ENCODE data around the gene PLS3. TPM values are rescaled to one million over a fixed set of nuclear protein-coding genes. Genes with fewer than 3 reads are reported as not detected.

Gene PLS3
- total RNA-seq, 1 donor from 2014 or later: 122 TPM

DNA sequence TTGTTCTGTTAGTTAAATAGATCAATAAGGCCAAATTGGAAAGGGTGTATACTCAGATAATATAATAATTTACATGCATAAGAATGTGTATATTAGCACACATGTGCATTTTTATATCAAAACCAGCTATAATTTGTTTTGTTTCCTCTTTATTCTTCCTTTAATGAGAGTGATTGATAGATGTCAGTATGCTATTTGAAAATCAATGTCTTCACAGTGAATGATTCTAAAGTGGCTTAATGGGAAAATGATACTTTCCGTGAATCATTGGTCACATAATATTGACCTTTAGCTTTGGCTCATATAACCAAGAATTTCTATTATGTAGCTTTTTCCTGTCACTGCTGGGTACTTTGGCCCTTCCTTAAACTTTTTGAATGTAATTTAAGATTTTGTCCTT is 48.6 kb downstream of the PLS3 start:
- Mint-ChIP-seq H3K36me3 (ENCODE audit: low read depth, unreplicated experiment) (no peaks in the 10 kb centered on the region), H3K9me3 (ENCODE audit: unreplicated experiment) (no peaks in the 10 kb centered on the region), H3K4me1 (ENCODE audit: unreplicated experiment) (no peaks in the 10 kb centered on the region), H3K4me3 (ENCODE audit: unreplicated experiment) (no peak overlapping the region), H3K27me3 (ENCODE audit: unreplicated experiment) (no peaks in the 10 kb centered on the region), H3K27ac (ENCODE audit: unreplicated experiment) (no peak overlapping the region)
- no peak for DNase-seq (ENCODE audit: low spot score)
- TF ChIP-seq, protein P1, sequence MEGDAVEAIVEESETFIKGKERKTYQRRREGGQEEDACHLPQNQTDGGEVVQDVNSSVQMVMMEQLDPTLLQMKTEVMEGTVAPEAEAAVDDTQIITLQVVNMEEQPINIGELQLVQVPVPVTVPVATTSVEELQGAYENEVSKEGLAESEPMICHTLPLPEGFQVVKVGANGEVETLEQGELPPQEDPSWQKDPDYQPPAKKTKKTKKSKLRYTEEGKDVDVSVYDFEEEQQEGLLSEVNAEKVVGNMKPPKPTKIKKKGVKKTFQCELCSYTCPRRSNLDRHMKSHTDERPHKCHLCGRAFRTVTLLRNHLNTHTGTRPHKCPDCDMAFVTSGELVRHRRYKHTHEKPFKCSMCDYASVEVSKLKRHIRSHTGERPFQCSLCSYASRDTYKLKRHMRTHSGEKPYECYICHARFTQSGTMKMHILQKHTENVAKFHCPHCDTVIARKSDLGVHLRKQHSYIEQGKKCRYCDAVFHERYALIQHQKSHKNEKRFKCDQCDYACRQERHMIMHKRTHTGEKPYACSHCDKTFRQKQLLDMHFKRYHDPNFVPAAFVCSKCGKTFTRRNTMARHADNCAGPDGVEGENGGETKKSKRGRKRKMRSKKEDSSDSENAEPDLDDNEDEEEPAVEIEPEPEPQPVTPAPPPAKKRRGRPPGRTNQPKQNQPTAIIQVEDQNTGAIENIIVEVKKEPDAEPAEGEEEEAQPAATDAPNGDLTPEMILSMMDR (IDR thresholded peaks at IDR 0.05; ENCODE audit: unreplicated experiment): no peak

DNA sequence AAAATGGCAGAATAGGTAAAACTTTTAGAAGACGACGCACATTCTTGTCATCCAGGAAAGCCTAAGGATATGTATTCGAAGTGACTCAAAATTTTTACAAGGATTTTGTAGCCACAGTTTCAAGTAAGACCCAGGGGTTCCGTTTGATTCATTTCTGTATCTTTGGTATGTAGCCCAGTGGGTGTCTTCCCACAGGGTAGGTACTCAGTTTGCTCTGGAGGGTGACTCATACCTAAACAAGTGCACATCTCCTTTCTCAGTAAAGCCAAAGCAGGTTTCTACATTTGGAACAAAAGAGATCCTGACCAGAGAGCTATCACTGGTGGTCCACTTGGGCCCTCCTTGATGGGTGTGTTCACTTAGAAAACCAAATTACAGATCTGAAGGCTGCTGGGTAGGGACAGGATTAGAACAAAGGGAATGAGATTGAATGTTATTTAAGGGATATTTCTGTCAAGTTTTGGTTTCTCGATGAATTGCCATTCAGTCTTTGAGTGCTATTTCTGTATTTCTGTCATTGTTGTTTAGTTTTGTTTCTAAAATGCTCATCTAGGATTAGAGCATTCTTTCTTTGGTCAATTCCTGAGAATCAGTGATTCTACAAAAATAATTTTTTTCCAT is 56.1 kb downstream of the PLS3 start:
- TF ChIP-seq, protein P1 (IDR thresholded peaks at IDR 0.05; ENCODE audit: unreplicated experiment): no peak
- no peaks in the 10 kb centered on the region for H3K27me3 Mint-ChIP-seq (ENCODE audit: unreplicated experiment)
- DNase-seq (ENCODE audit: low spot score): no peak
- peak overlapping the region; percentile 23 for H3K27ac Mint-ChIP-seq (ENCODE audit: unreplicated experiment)
- no peaks in the 10 kb centered on the region for H3K36me3 Mint-ChIP-seq (ENCODE audit: low read depth, unreplicated experiment)
- peaks cover 9% of the 10 kb centered on the region for H3K4me1 Mint-ChIP-seq (ENCODE audit: unreplicated experiment)
- H3K9me3 Mint-ChIP-seq (ENCODE audit: unreplicated experiment): no peaks in the 10 kb centered on the region
- no peak overlapping the region for H3K4me3 Mint-ChIP-seq (ENCODE audit: unreplicated experiment)

- H3K27me3 Mint-ChIP-seq (ENCODE audit: unreplicated experiment): no peaks in the 10 kb centered on the region
- no peak overlapping the region for H3K4me3 Mint-ChIP-seq (ENCODE audit: unreplicated experiment)
- H3K36me3 Mint-ChIP-seq (ENCODE audit: low read depth, unreplicated experiment): no peaks in the 10 kb centered on the region
- H3K27ac Mint-ChIP-seq (ENCODE audit: unreplicated experiment): no peak overlapping the region
- H3K4me1 Mint-ChIP-seq (ENCODE audit: unreplicated experiment): peaks cover 6% of the 10 kb centered on the region
- H3K9me3 Mint-ChIP-seq (ENCODE audit: unreplicated experiment): no peaks in the 10 kb centered on the region
- DNase-seq (ENCODE audit: low spot score): no peak
- TF ChIP-seq, protein P1 (IDR thresholded peaks at IDR 0.05; ENCODE audit: unreplicated experiment): no peak
Measured at GRCh38 chrX:115622534-115622933, 61.6 kb downstream of the PLS3 start.

DNA sequence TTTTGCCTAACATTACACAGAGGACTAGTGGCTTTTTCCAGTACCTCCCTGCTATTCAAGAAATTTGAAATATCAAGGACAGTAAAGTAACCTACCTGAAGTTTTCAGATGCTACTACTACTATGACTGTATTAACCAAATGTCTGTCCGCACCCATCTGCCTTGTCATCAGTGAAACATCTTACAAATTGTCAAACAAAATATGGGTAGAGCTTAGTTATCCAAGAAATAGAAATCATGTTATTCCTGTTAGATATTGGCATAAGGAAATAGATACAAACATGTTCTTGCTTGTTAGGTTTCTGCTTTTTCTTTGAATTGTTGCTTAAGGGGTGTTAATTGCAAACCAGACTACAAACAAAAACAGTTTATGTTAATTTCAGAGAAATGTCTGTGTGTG is 63.9 kb downstream of the PLS3 start:
- H3K36me3 Mint-ChIP-seq (ENCODE audit: low read depth, unreplicated experiment): no peaks in the 10 kb centered on the region
- H3K9me3 Mint-ChIP-seq (ENCODE audit: unreplicated experiment): no peaks in the 10 kb centered on the region
- no peaks in the 10 kb centered on the region for H3K27me3 Mint-ChIP-seq (ENCODE audit: unreplicated experiment)
- DNase-seq (ENCODE audit: low spot score): no peak
- H3K4me3 Mint-ChIP-seq (ENCODE audit: unreplicated experiment): no peak overlapping the region
- TF ChIP-seq, protein P1 (IDR thresholded peaks at IDR 0.05; ENCODE audit: unreplicated experiment): no peak
- H3K27ac Mint-ChIP-seq (ENCODE audit: unreplicated experiment): no peak overlapping the region
- H3K4me1 Mint-ChIP-seq (ENCODE audit: unreplicated experiment): peaks cover 6% of the 10 kb centered on the region

GRCh38 chrX:115625572-115626301 is 64.8 kb downstream of the PLS3 start:
- DNase-seq (ENCODE audit: low spot score): no peak
- Mint-ChIP-seq H3K27me3 (ENCODE audit: unreplicated experiment) (no peaks in the 10 kb centered on the region), H3K4me3 (ENCODE audit: unreplicated experiment) (no peak overlapping the region)

More at GRCh38 chrX:115625572-115626301, 64.8 kb downstream of the PLS3 start:
- H3K9me3 Mint-ChIP-seq (ENCODE audit: unreplicated experiment): no peaks in the 10 kb centered on the region
- TF ChIP-seq, protein P1 (IDR thresholded peaks at IDR 0.05; ENCODE audit: unreplicated experiment): no peak
- H3K4me1 Mint-ChIP-seq (ENCODE audit: unreplicated experiment): peaks cover 6% of the 10 kb centered on the region
- no peak overlapping the region for H3K27ac Mint-ChIP-seq (ENCODE audit: unreplicated experiment)
- no peaks in the 10 kb centered on the region for H3K36me3 Mint-ChIP-seq (ENCODE audit: low read depth, unreplicated experiment)
